Smooth muscle cell (in vitro differentiated cells): ENCODE measurements around the gene AP1S1. TPM values are rescaled to one million over a fixed set of nuclear protein-coding genes. Genes with fewer than 3 reads are reported as not detected.
"Not testable (repeated sequence)": the region's sequence is repeated elsewhere in the genome, so short reads cannot be mapped to it uniquely, and the experiment has no call there.

ENCODE experiments used
- DNase-seq: peaks from one replicate; lab custom pipeline; 2025; ENCODE audit not compliant: unreplicated experiment; lab: John Stamatoyannopoulos, UW
- H2AFZ ChIP-seq: fragments of 200-600 bp; sonication (generic); 2 replicates; pipeline ENCODE4 v1.6.0; 2016; ENCODE audit warnings: antibody characterized with exemption, low read depth, mild to moderate bottlenecking
- H3F3A ChIP-seq: fragments of 200-600 bp; sonication (generic); 2 replicates; pipeline ENCODE4 v1.6.0; 2017; ENCODE audit warnings: antibody characterized with exemption, low read depth
- H3K27ac ChIP-seq: fragments of 200-600 bp; sonication (generic); 2 replicates; pipeline ENCODE4 v1.5.1; 2016; ENCODE audit warnings: low read depth, mild to moderate bottlenecking
- H3K27me3 ChIP-seq: fragments of 200-600 bp; sonication (generic); 2 replicates; pipeline ENCODE4 v1.6.1; 2016; ENCODE audit warnings: low read depth, mild to moderate bottlenecking
- H3K36me3 ChIP-seq: fragments of 200-600 bp; sonication (generic); 2 replicates; pipeline ENCODE4 v1.5.1; 2016; ENCODE audit warnings: low read depth
- H3K4me1 ChIP-seq: fragments of 200-600 bp; sonication (generic); 2 replicates; pipeline ENCODE4 v1.5.1; 2016; ENCODE audit warnings: low read depth
- H3K4me2 ChIP-seq: fragments of 200-600 bp; sonication (generic); 2 replicates; pipeline ENCODE4 v1.6.0; 2016; ENCODE audit warnings: mild to moderate bottlenecking
- H3K4me3 ChIP-seq: fragments of 200-600 bp; sonication (generic); 2 replicates; pipeline ENCODE4 v1.5.1; 2016; ENCODE audit warnings: mild to moderate bottlenecking
- H3K79me2 ChIP-seq: fragments of 200-600 bp; sonication (generic); 2 replicates; pipeline ENCODE4 v1.6.0; 2016; ENCODE audit warnings: low read depth, mild to moderate bottlenecking
- H3K9ac ChIP-seq: fragments of 200-600 bp; sonication (generic); 2 replicates; pipeline ENCODE4 v1.6.0; 2016; ENCODE audit warnings: low read depth
- H3K9me3 ChIP-seq: fragments of 200-600 bp; sonication (generic); replicated peaks from 2 replicates; pipeline ENCODE4 v1.5.1; 2016; ENCODE audit warnings: low read depth
- H4K20me1 ChIP-seq: fragments of 200-600 bp; sonication (generic); 2 replicates; pipeline ENCODE4 v1.6.0; 2016; ENCODE audit warnings: low read depth
- WGBS: methylation state at CpG from one replicate; pipeline ENCODE4 v1.1.7; 2016; ENCODE audit warnings: low lambda C conversion rate; 5-methylcytosine and 5-hydroxymethylcytosine counted together
- polyA plus RNA-seq: library from polyadenylated mRNA; unstranded; fragments of >200 nt; fragmentation: Nextera tagmentation; extraction: Ambion mirVana; gene quantifications from 2 replicates; pipeline ENCODE4 v1.2.1, GENCODE V29; 2016
- total RNA-seq: library from RNA; depleted of rRNA; stranded (reverse); fragments of >200 nt; gene quantifications from 2 replicates; pipeline ENCODE4 v1.2.3, GENCODE V29; 2014
- TF ChIP-seq, protein P1 (sequence below): fragments of 200-600 bp; sonication (generic); IDR thresholded peaks from 2 replicates; pipeline ENCODE4 v1.5.1; 2017; ENCODE audit warnings: borderline replicate concordance, mild to moderate bottlenecking, antibody characterized with exemption; ENCODE audit not compliant: insufficient read depth, poor library complexity, severe bottlenecking

AP1S1 gene
- total and polyA plus RNA-seq, 2 experiments from 2014 or later = 44.0 to 104 TPM

- Histone ChIP-seq H3K9ac (no peak overlapping the region), H3K9me3 (no peaks in the 10 kb centered on the region), H3K4me3 (no peak overlapping the region), H3F3A (no peaks in the 10 kb centered on the region), H3K4me2 (no peak overlapping the region), H3K27ac (no peak overlapping the region), H3K79me2 (no peaks in the 10 kb centered on the region), H4K20me1 (no peaks in the 10 kb centered on the region), H3K36me3 (no peaks in the 10 kb centered on the region), H3K4me1 (no peaks in the 10 kb centered on the region), H3K27me3 (peaks cover 32% of the 10 kb centered on the region), H2AFZ (no peak overlapping the region)
- DNase-seq = no peak
- WGBS = 93% methylated on average over 21 of the region's 21 CpGs
- TF ChIP-seq, protein P1, sequence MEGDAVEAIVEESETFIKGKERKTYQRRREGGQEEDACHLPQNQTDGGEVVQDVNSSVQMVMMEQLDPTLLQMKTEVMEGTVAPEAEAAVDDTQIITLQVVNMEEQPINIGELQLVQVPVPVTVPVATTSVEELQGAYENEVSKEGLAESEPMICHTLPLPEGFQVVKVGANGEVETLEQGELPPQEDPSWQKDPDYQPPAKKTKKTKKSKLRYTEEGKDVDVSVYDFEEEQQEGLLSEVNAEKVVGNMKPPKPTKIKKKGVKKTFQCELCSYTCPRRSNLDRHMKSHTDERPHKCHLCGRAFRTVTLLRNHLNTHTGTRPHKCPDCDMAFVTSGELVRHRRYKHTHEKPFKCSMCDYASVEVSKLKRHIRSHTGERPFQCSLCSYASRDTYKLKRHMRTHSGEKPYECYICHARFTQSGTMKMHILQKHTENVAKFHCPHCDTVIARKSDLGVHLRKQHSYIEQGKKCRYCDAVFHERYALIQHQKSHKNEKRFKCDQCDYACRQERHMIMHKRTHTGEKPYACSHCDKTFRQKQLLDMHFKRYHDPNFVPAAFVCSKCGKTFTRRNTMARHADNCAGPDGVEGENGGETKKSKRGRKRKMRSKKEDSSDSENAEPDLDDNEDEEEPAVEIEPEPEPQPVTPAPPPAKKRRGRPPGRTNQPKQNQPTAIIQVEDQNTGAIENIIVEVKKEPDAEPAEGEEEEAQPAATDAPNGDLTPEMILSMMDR = no peak
Measured at GRCh38 chr7:101197991-101198390, 43.7 kb downstream of the AP1S1 start.

GRCh38 chr7:101198476-101198875, 44.2 kb downstream of the AP1S1 start:
- no peak overlapping the region for H3K4me2 ChIP-seq
- H3K9me3 ChIP-seq = no peaks in the 10 kb centered on the region
- H4K20me1 ChIP-seq = no peaks in the 10 kb centered on the region
- H3K27me3 ChIP-seq = peaks cover 37% of the 10 kb centered on the region
- H3K9ac ChIP-seq = no peak overlapping the region
- H2AFZ ChIP-seq = no peak overlapping the region
- 90% methylated on average over 14 of the region's 14 CpGs for WGBS
- no peaks in the 10 kb centered on the region for H3K4me1 ChIP-seq
- no peak overlapping the region for H3K4me3 ChIP-seq
- no peak for DNase-seq
- no peaks in the 10 kb centered on the region for H3K36me3 ChIP-seq
- H3F3A ChIP-seq = no peaks in the 10 kb centered on the region
- no peak overlapping the region for H3K27ac ChIP-seq
- H3K79me2 ChIP-seq = no peaks in the 10 kb centered on the region
- TF ChIP-seq, protein P1 = no peak

- not testable (repeated sequence) for H3K79me2 ChIP-seq, DNase-seq, H3K36me3 ChIP-seq, H2AFZ ChIP-seq, H3K9me3 ChIP-seq, H3K4me2 ChIP-seq, H3K4me3 ChIP-seq, H3K4me1 ChIP-seq, H3K27ac ChIP-seq, H3K9ac ChIP-seq, H3F3A ChIP-seq, H4K20me1 ChIP-seq
- 88% methylated on average over 10 of the region's 10 CpGs for WGBS
- peaks cover 43% of the 10 kb centered on the region for H3K27me3 ChIP-seq
Measured at GRCh38 chr7:101199522-101199921, 45.2 kb downstream of the AP1S1 start.

GRCh38 chr7:101200504-101200861, 46.2 kb downstream of the AP1S1 start:
- no peaks in the 10 kb centered on the region for H4K20me1 ChIP-seq
- no peak overlapping the region for H3K27ac ChIP-seq
- no peaks in the 10 kb centered on the region for H3K4me1 ChIP-seq
- 83% methylated on average over 2 of the region's 2 CpGs for WGBS
- TF ChIP-seq, protein P1 = no peak
- H3F3A ChIP-seq = no peaks in the 10 kb centered on the region
- no peak overlapping the region for H3K9ac ChIP-seq
- peak overlapping the region; percentile 8 for H3K4me3 ChIP-seq
- H2AFZ ChIP-seq = no peak overlapping the region
- H3K36me3 ChIP-seq = no peaks in the 10 kb centered on the region
- peaks cover 43% of the 10 kb centered on the region for H3K27me3 ChIP-seq
- no peaks in the 10 kb centered on the region for H3K79me2 ChIP-seq
- no peak overlapping the region for H3K4me2 ChIP-seq
- no peak for DNase-seq
- no peaks in the 10 kb centered on the region for H3K9me3 ChIP-seq
